HG03460 (cell line): ENCODE measurements around the gene MSI1.

ENCODE experiments used
- ATAC-seq: cut with Tn5 transposase; IDR thresholded peaks from one replicate; pipeline ENCODE4 v1.9.1; 2021; ENCODE audit not compliant: unreplicated experiment

MSI1 gene

GRCh38 chr12:120368789-120369602 lies at the start of gene MSI1:
MSI1 (minus strand) TSS chr12:120369164; CDS start chr12:120369091, 73 bp downstream.
- no peak for ATAC-seq

GRCh38 chr12:120417917-120418580 lies 49.1 kb upstream of the MSI1 start:
- ATAC-seq: no peak

- ATAC-seq: no peak
Observed at GRCh38 chr12:120416490-120417216, 47.7 kb upstream of the MSI1 start.

GRCh38 chr12:120413901-120414695 lies 45.1 kb upstream of the MSI1 start:
- ATAC-seq: no peak

GRCh38 chr12:120412421-120412820 lies 43.5 kb upstream of the MSI1 start:
- no peak for ATAC-seq

- ATAC-seq: no peak
Observed at GRCh38 chr12:120408771-120409170, 39.8 kb upstream of the MSI1 start.

- ATAC-seq: no peak
Observed at GRCh38 chr12:120406553-120406952, 37.6 kb upstream of the MSI1 start.

- ATAC-seq: no peak
Observed at GRCh38 chr12:120406069-120406468, 37.1 kb upstream of the MSI1 start.

- no peak for ATAC-seq
Observed at GRCh38 chr12:120404271-120404670, 35.3 kb upstream of the MSI1 start.

GRCh38 chr12:120403869-120404268 lies 34.9 kb upstream of the MSI1 start:
- no peak for ATAC-seq

GRCh38 chr12:120402217-120402616 lies 33.3 kb upstream of the MSI1 start:
- no peak for ATAC-seq

GRCh38 chr12:120399531-120399930 lies 30.6 kb upstream of the MSI1 start:
- no peak for ATAC-seq

- no peak for ATAC-seq
Observed at GRCh38 chr12:120397824-120398540, 29.0 kb upstream of the MSI1 start.

- ATAC-seq: no peak
Observed at GRCh38 chr12:120394483-120395367, 25.8 kb upstream of the MSI1 start.

GRCh38 chr12:120390540-120391120 lies 21.7 kb upstream of the MSI1 start:
- no peak for ATAC-seq

- no peak for ATAC-seq
Observed at GRCh38 chr12:120388691-120389481, 19.9 kb upstream of the MSI1 start.

GRCh38 chr12:120381752-120382419 lies 12.9 kb upstream of the MSI1 start:
- no peak for ATAC-seq

GRCh38 chr12:120378036-120378435 lies 9.1 kb upstream of the MSI1 start:
- no peak for ATAC-seq
